ENCODE results near the gene GPC1.

DNA sequence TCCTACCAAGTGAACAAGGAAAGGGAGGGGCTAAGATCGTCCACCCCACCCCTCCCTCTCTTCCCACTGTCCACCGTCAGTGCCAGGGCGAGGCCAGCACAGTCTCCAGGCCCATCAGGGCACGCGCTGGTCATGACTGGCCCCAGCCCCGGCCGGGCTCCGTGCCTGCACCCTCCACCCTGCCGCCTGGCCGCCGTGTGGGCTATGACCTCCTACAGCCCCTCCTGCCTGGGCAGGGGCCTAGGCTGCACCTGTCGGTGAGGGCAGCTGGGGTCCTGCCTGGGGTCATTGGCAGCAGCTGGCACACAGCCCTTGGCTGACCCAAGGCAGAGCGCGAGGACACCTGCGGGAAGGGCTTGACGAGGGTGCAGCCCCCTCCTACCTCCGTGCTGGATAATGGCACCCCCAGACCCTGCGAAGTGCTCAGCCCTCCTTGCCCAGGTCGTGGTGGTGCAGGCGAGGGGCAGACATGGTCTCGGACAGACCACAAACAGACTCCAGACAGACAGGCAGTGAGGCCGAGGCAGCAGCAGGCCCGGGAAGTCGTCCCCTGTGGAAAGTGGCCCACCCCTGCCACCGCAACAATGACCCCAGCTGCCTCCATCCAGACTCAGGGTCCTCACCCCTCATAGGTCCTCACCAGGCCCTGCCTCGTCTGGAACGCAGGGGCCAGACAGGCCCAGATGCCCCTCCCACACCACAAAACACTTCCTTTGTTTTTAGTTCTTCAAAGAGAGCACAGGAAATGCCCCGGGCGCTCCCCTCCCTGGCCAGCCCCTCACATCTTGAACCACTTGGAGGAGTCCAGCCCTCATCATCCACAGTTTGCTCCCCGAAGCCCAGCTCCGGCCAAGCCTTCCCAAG is 43.1 kb upstream of the GPC1 start:
- TF ChIP-seq, protein P1, sequence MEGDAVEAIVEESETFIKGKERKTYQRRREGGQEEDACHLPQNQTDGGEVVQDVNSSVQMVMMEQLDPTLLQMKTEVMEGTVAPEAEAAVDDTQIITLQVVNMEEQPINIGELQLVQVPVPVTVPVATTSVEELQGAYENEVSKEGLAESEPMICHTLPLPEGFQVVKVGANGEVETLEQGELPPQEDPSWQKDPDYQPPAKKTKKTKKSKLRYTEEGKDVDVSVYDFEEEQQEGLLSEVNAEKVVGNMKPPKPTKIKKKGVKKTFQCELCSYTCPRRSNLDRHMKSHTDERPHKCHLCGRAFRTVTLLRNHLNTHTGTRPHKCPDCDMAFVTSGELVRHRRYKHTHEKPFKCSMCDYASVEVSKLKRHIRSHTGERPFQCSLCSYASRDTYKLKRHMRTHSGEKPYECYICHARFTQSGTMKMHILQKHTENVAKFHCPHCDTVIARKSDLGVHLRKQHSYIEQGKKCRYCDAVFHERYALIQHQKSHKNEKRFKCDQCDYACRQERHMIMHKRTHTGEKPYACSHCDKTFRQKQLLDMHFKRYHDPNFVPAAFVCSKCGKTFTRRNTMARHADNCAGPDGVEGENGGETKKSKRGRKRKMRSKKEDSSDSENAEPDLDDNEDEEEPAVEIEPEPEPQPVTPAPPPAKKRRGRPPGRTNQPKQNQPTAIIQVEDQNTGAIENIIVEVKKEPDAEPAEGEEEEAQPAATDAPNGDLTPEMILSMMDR (conservative IDR thresholded peaks at IDR 0.05; ENCODE audit: low read depth, low read length): no peak
- TF ChIP-seq FOS (IDR thresholded peaks at IDR 0.05; ENCODE audit: low read depth, low read length): no peak
- no peak for TF ChIP-seq POLR2A (IDR thresholded peaks at IDR 0.05; ENCODE audit: low read depth, low read length)
- no peak for TF ChIP-seq MAFK (IDR thresholded peaks at IDR 0.05; ENCODE audit: low read depth, low read length)
- no peak for TF ChIP-seq RAD21 (IDR thresholded peaks at IDR 0.05; ENCODE audit: low read length)
- TF ChIP-seq MXI1 (IDR thresholded peaks at IDR 0.05; ENCODE audit: borderline replicate concordance, low read depth, low read length): no peak
- no peak for TF ChIP-seq MAZ (IDR thresholded peaks at IDR 0.05; ENCODE audit: borderline replicate concordance, low read depth, low read length)
